Thyroid gland (tissue), 4 donors: ENCODE results near the gene CHRDL2. TPM values are rescaled to one million over a fixed set of nuclear protein-coding genes. Genes with fewer than 3 reads are reported as not detected.

Source experiments
- DNase-seq, 2 donors: peaks; one replicate each; pipeline ENCODE4 v3.0.0-alpha.2; 2019
- H3K27ac ChIP-seq, 3 donors: fragments of 200-600 bp; sonication (generic); 1 replicate in 2 of 3; 2 replicates in 1 of 3; pipeline ENCODE4 v1.5.1; 2016 to 2019; ENCODE audit warnings: mild to moderate bottlenecking in 1 of 3, moderate library complexity in 1 of 3
- H3K27me3 ChIP-seq: fragments of 200-600 bp; sonication (generic); one replicate; pipeline ENCODE4 v1.5.1; 2019
- H3K36me3 ChIP-seq, 2 donors: fragments of 200-600 bp; sonication (generic); one replicate each; pipeline ENCODE4 v1.5.1; 2016 to 2019
- H3K4me1 ChIP-seq, 2 donors: fragments of 200-600 bp; sonication (generic); one replicate each; pipeline ENCODE4 v1.5.1; 2017 to 2019
- H3K4me3 ChIP-seq, 3 donors: fragments of 200-600 bp; sonication (generic); replicated peaks in 1 of 3; 1 replicate in 2 of 3; 2 replicates in 1 of 3; pipeline ENCODE4 v1.5.1; 2016; ENCODE audit warnings: mild to moderate bottlenecking in 1 of 3
- H3K9me3 ChIP-seq: fragments of 200-600 bp; sonication (generic); one replicate; pipeline ENCODE4 v1.5.1; 2017
- CTCF ChIP-seq, 6 experiments: fragments of 200-600 bp in 3 of 6; fragments of 450-650 bp in 3 of 6; sonication (generic) in 3 of 6; IDR thresholded peaks; one replicate each; pipeline ENCODE4 v1.5.1; 2016 to 2019; ENCODE audit warnings: antibody characterized with exemption in 6 of 6, mild to moderate bottlenecking in 2 of 6, inconsistent platforms in 1 of 6, moderate library complexity in 1 of 6
- POLR2A ChIP-seq, 2 donors: fragments of 450-650 bp; IDR thresholded peaks; one replicate each; pipeline ENCODE4 v1.6.1; 2017; ENCODE audit warnings: antibody characterized with exemption in 2 of 2, mild to moderate bottlenecking in 2 of 2, moderate library complexity in 1 of 2
- WGBS, 2 donors: methylation state at CpG; one replicate each; pipeline ENCODE4 v1.1.5; 2017; 5-methylcytosine and 5-hydroxymethylcytosine counted together
- intact Hi-C: fragments of 100-400 bp; cut with DNase I; formaldehyde crosslinking; loops from one replicate; pipeline ENCODE4 v1.15.1; 2023
- total RNA-seq, 4 donors: library from RNA; depleted of rRNA; stranded (reverse); fragments of >200 nt; gene quantifications; one replicate each; pipeline ENCODE4 v1.2.3, GENCODE V29; 2016

CHRDL2 gene
- total RNA-seq, 4 donors from 2014 or later = not detected

DNA sequence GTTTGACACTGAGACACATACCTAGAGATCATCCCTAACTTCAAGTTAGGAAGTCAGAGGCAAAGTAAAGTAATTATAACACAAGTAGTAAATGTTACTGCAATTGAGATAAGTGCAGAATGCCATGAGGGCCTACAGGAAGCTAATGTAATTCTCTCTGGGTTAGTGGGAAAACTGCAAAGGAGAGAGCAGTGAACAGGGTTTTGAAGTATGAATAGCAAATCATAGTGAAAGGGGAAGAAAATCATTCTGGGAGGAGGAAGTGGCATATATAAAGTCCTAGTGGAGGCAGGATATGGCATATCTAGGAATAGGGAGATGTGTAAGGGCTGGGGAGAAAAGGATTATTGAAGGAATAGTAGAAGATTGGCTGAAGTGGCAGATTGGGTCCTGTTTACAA is 45.3 kb upstream of the CHRDL2 start:
- H3K9me3 ChIP-seq = no peaks in the 10 kb centered on the region
- DNase-seq = no peak
- H3K36me3 ChIP-seq = no peaks in the 10 kb centered on the region
- intact Hi-C loops = no loop called here
- H3K27ac ChIP-seq = no peak overlapping the region
- no peaks in the 10 kb centered on the region for H3K27me3 ChIP-seq
- H3K4me1 ChIP-seq = no peaks in the 10 kb centered on the region
- no peak overlapping the region for H3K4me3 ChIP-seq
- no peak for TF ChIP-seq CTCF (IDR thresholded peaks at IDR 0.05)
- no peak for TF ChIP-seq POLR2A (IDR thresholded peaks at IDR 0.05)

DNA sequence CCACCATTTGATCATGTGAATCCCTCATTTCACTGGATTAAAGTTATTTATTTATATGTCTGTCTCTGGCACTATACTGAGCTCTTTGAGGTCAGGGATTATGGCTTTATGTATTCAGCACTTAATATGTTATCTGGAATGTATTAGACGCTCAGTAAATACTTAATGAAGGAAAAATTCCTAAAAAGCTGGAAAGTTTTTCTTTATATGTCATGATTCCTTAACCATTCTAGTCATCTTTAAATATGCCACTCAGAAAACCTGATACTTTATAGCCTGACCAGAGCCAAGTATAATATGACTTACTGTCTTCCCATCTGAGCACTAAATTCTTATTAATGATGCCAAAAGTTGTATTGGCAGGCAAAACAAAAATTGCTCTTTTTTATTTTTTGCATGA is 44.5 kb upstream of the CHRDL2 start:
- TF ChIP-seq CTCF (IDR thresholded peaks at IDR 0.05) (no peak), POLR2A (IDR thresholded peaks at IDR 0.05) (no peak)
- Histone ChIP-seq H3K27me3 (no peaks in the 10 kb centered on the region), H3K36me3 (no peaks in the 10 kb centered on the region), H3K27ac (no peak overlapping the region), H3K4me3 (no peak overlapping the region), H3K9me3 (no peaks in the 10 kb centered on the region), H3K4me1 (no peaks in the 10 kb centered on the region)
- intact Hi-C loops = no loop called here
- no peak for DNase-seq
- WGBS, 2 donors = 90 to 96% methylated on average over 1 of the region's 1 CpG

- no peaks in the 10 kb centered on the region for H3K27me3 ChIP-seq
- no peaks in the 10 kb centered on the region for H3K36me3 ChIP-seq
- H3K4me1 ChIP-seq = peaks cover 0 to 3% of the 10 kb centered on the region in 2 donors
- no peak for DNase-seq
- TF ChIP-seq CTCF (IDR thresholded peaks at IDR 0.05) (no peak), POLR2A (IDR thresholded peaks at IDR 0.05) (no peak)
- H3K4me3 ChIP-seq = no peak overlapping the region
- H3K9me3 ChIP-seq = no peaks in the 10 kb centered on the region
- no peak overlapping the region for H3K27ac ChIP-seq
- intact Hi-C loops = no loop called here
These were observed 42.2 kb upstream of the CHRDL2 start for GRCh38 chr11:74773476-74773875.

DNA sequence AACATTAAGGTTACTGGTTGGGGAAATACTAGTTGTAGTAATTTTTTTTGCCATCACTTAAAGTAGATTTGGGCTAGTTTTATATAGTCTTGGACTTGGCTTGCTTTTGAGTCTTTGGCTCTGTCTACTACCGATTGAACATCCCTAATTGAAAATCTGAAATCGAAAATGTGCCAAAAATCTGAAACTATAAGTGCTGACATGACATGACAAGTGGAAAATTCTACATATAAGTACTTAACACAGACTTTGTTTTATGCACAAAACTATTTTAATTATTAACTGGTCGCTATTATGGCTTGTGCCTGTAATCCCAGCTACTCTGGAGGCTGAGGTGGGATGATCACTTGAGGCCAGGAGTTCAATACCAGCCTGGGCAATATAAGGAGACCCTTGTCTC is 39.9 kb upstream of the CHRDL2 start:
- intact Hi-C loops = no loop called here
- TF ChIP-seq POLR2A (IDR thresholded peaks at IDR 0.05) (no peak), CTCF (IDR thresholded peaks at IDR 0.05) (no peak)
- H3K4me3 ChIP-seq = no peak overlapping the region
- no peaks in the 10 kb centered on the region for H3K27me3 ChIP-seq
- no peaks in the 10 kb centered on the region for H3K9me3 ChIP-seq
- peaks cover 0 to 7% of the 10 kb centered on the region in 2 donors for H3K4me1 ChIP-seq
- DNase-seq = no peak
- H3K36me3 ChIP-seq = no peaks in the 10 kb centered on the region
- 95 to 97% methylated on average over 3 of the region's 3 CpGs for WGBS, 2 donors
- no peak overlapping the region for H3K27ac ChIP-seq

- H3K4me1 ChIP-seq = peaks cover 0 to 7% of the 10 kb centered on the region in 2 donors
- no peaks in the 10 kb centered on the region for H3K27me3 ChIP-seq
- H3K27ac ChIP-seq = no peak overlapping the region
- WGBS, 2 donors = 74 to 82% methylated on average over 5 of the region's 5 CpGs
- no peaks in the 10 kb centered on the region for H3K36me3 ChIP-seq
- no peaks in the 10 kb centered on the region for H3K9me3 ChIP-seq
- H3K4me3 ChIP-seq = no peak overlapping the region
- no peak for TF ChIP-seq POLR2A (IDR thresholded peaks at IDR 0.05)
- no peak for TF ChIP-seq CTCF (IDR thresholded peaks at IDR 0.05)
- intact Hi-C loops = no loop called here
- no peak for DNase-seq
These were observed 39.2 kb upstream of the CHRDL2 start for GRCh38 chr11:74770456-74770855.
